IMR-90 (cell line): Measurements from ENCODE around the gene CDC25B.

ENCODE experiments used
- CTCF ChIP-seq: conservative IDR thresholded peaks from 2 replicates; pipeline ENCODE4 v1.5.1; 2012; ENCODE audit warnings: mild to moderate bottlenecking, low read depth, low read length, improper control_type of control experiment
- MAFK ChIP-seq: IDR thresholded peaks from 2 replicates; pipeline ENCODE4 v1.6.1; 2012; ENCODE audit warnings: low read depth, low read length, improper control_type of control experiment
- POLR2A ChIP-seq: IDR thresholded peaks from 2 replicates; pipeline ENCODE4 v1.6.1; 2012; ENCODE audit warnings: mild to moderate bottlenecking, low read depth, low read length
- RAD21 ChIP-seq: IDR thresholded peaks from 2 replicates; pipeline ENCODE4 v1.6.1; 2012; ENCODE audit warnings: low read length, improper control_type of control experiment
- RFX5 ChIP-seq: IDR thresholded peaks from 2 replicates; pipeline ENCODE4 v1.8.0; 2012; ENCODE audit warnings: low read depth, mild to moderate bottlenecking, low read length, moderate library complexity

GRCh38 chr20:3801299-3801698 lies 5.2 kb downstream of the CDC25B start:
- TF ChIP-seq POLR2A (no peak), CTCF (no peak), RAD21 (no peak), MAFK (no peak), RFX5 (no peak)
